GM23338 (cell line): Measurements from ENCODE around the gene RNLS.

Experiments
- EZH2 ChIP-seq: fragments of 200-600 bp; sonication (generic); IDR thresholded peaks from one replicate; pipeline ENCODE4 v1.8.0; 2017; ENCODE audit warnings: antibody characterized with exemption, mild to moderate bottlenecking, low read depth; ENCODE audit not compliant: unreplicated experiment
- POLR2AphosphoS5 ChIP-seq: IDR thresholded peaks from 2 replicates; pipeline ENCODE4 v1.6.1; 2016; ENCODE audit warnings: antibody characterized with exemption, low read depth
- REST ChIP-seq: IDR thresholded peaks from one replicate; pipeline ENCODE4 v1.6.1; 2018; ENCODE audit warnings: antibody characterized with exemption; ENCODE audit not compliant: unreplicated experiment
- ZNF331 ChIP-seq: fragments of 250-450 bp; sonication (Bioruptor Pico); IDR thresholded peaks from 2 replicates; pipeline ENCODE4 v1.5.0; 2020; ENCODE audit warnings: low read depth, mild to moderate bottlenecking, moderate library complexity
- TF ChIP-seq, protein P1 (sequence below), 2 experiments: fragments of 200-600 bp in 1 of 2; sonication (generic) in 1 of 2; conservative IDR thresholded peaks; 2 replicates each; pipeline versions ENCODE4 v1.5.1 to v1.6.1; 2016 to 2017; ENCODE audit warnings: antibody characterized with exemption in 2 of 2, low read depth in 2 of 2, mild to moderate bottlenecking in 2 of 2, moderate library complexity in 1 of 2

DNA sequence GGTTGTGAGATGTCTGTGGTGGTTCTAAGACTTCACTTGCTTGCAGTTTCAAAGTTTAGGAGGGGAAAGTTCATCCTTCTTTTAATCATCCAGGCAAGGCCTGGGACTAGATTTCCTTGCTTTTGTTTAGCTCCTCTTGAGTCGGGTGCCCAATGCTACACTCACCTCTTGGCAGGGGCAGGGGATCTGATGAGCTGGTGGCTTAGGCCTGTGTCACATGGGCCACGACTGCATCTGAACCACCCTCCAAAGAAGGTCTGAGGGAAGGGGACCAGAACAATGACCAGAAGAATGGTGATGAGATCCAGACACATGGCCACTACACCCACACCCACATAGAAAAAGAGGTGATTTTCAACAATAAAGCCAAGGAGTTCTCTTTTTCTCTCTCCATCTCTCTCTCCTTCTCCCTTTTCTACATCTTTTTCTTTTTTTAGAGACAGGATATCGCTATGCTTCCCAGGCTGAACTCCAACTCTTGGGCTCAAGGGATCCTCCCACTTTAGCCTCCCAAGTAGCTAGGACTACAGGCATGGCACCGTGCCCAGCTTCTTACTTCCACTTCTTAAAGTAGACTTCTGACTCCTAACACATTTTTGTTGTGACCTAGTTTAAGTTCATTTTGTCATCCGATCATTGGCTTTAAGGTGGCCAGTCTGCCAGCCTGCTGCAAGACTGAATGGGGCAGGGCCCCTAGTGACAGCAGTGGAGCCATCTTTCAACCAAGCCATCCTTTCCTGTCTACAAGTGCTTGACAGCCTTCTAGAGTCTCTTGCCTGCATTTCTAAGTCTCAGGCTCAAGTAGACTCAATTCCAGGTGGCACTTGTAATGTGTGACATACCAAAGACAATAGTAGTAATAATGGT, 350.9 kb downstream of the RNLS start:
- TF ChIP-seq, protein P1, sequence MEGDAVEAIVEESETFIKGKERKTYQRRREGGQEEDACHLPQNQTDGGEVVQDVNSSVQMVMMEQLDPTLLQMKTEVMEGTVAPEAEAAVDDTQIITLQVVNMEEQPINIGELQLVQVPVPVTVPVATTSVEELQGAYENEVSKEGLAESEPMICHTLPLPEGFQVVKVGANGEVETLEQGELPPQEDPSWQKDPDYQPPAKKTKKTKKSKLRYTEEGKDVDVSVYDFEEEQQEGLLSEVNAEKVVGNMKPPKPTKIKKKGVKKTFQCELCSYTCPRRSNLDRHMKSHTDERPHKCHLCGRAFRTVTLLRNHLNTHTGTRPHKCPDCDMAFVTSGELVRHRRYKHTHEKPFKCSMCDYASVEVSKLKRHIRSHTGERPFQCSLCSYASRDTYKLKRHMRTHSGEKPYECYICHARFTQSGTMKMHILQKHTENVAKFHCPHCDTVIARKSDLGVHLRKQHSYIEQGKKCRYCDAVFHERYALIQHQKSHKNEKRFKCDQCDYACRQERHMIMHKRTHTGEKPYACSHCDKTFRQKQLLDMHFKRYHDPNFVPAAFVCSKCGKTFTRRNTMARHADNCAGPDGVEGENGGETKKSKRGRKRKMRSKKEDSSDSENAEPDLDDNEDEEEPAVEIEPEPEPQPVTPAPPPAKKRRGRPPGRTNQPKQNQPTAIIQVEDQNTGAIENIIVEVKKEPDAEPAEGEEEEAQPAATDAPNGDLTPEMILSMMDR (conservative IDR thresholded peaks at IDR 0.05; ENCODE audit: low read depth in 2 of 2) = no peak
- TF ChIP-seq EZH2 (no peak), REST (no peak), POLR2AphosphoS5 (no peak), ZNF331 (CRISPR knock-in tag) (no peak)
